ENCODE results near the gene PPIA. TPM values are rescaled to one million over a fixed set of nuclear protein-coding genes. Genes with fewer than 3 reads are reported as not detected.

PPIA gene
- total RNA-seq, 1 donor from 2014 or later, result 1,411 TPM

DNA sequence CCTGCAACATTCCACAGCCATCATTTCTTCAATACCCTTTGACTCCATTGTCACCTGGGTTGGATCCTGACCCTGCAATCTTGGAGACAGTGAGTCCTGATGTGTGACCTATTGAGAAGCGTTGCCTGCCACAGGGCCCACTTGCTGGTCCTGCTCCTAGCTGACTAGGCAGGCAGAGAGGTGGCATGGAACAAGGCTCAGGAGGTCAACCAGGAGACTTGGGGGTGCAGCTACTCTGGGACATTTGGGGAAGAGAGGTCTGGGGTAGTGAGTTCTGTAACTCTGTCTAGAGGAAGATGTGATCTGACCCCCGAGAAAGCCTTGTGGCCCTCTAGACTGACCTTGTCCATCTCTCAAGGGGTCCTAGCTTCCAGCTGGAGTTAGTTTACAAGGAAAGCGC, 46.1 kb upstream of the PPIA start:
- Mint-ChIP-seq H3K4me3 (peak overlapping the region; percentile 91), H3K4me1 (peaks cover 64% of the 10 kb centered on the region), H3K9me3 (no peaks in the 10 kb centered on the region), H3K27me3 (no peaks in the 10 kb centered on the region), H3K27ac (peak overlapping the region; percentile 95), H3K36me3 (ENCODE audit: low read depth) (peaks cover 35% of the 10 kb centered on the region)
- no peak for ATAC-seq (ENCODE audit: low read depth)
- CTCF ChIA-PET, result interaction anchor here (1.0 to 3.0 kb wide), 7 partner anchors 15 to 162 kb away, joined by 3 to 13 read pairs (median 4); no protein-coding TSS in a partner anchor
- DNase-seq, result no peak
- POLR2A ChIA-PET, result interaction anchor here (0.7 to 5.7 kb wide), 27 partner anchors 9 to 386 kb away, joined by 3 to 138 read pairs (median 6); partner anchors contain the start of genes DDX56, H2AZ2, OGDH and PPIA
- intact Hi-C loops (cut with micrococcal nuclease), result loop anchor here (5.0 kb wide), 1 partner anchor 63 kb away; no protein-coding TSS in a partner anchor
- TF ChIP-seq, protein P1, sequence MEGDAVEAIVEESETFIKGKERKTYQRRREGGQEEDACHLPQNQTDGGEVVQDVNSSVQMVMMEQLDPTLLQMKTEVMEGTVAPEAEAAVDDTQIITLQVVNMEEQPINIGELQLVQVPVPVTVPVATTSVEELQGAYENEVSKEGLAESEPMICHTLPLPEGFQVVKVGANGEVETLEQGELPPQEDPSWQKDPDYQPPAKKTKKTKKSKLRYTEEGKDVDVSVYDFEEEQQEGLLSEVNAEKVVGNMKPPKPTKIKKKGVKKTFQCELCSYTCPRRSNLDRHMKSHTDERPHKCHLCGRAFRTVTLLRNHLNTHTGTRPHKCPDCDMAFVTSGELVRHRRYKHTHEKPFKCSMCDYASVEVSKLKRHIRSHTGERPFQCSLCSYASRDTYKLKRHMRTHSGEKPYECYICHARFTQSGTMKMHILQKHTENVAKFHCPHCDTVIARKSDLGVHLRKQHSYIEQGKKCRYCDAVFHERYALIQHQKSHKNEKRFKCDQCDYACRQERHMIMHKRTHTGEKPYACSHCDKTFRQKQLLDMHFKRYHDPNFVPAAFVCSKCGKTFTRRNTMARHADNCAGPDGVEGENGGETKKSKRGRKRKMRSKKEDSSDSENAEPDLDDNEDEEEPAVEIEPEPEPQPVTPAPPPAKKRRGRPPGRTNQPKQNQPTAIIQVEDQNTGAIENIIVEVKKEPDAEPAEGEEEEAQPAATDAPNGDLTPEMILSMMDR (IDR thresholded peaks at IDR 0.05), result no peak

DNA sequence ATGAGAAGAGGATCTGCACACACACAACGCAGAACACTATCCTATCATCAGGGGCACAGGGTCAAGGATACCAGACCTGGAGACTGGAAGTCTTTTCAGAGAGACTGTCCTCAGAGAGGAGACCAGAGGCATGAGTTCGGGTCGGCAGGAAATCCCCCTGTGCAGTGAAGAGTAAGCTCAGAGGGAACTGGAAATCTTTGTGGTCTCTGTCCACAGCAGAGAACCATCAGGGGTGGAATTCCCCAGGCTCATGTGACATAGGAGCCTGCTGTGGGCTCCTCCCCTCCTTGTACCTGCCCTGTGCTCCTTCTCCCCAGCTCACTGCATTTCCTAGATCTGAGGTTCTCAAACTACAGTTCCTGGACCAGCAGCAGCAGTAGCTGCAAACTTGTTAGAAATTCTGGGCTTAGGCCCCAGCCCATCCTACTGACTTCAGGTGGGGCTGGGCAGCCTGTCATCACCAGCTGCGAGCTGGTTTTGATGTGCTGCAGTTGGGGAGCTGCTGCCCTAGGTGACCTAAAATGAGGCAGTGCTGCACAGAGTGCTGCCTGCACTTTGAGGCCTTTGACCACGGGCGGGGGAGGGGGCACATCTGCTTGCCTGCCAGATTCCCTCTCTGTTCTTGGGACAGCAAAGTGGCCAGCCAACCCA, 45.4 kb upstream of the PPIA start:
- H3K36me3 Mint-ChIP-seq (ENCODE audit: low read depth), result peaks cover 36% of the 10 kb centered on the region
- H3K4me3 Mint-ChIP-seq, result peak overlapping the region; percentile 91
- TF ChIP-seq, protein P1 (IDR thresholded peaks at IDR 0.05), result no peak
- DNase-seq, result peak; percentile 64
- ChIA-PET CTCF (interaction anchor here (1.0 to 3.0 kb wide), 7 partner anchors 15 to 163 kb away, joined by 3 to 13 read pairs (median 4); no protein-coding TSS in a partner anchor), POLR2A (interaction anchor here (0.7 to 5.7 kb wide), 30 partner anchors 8 to 385 kb away, joined by 3 to 138 read pairs (median 5); partner anchors contain the start of genes DDX56, H2AZ2, OGDH and PPIA)
- ATAC-seq (ENCODE audit: low read depth), result peak; percentile 62
- intact Hi-C loops (cut with micrococcal nuclease), result loop anchor here (1.0 to 5.0 kb wide), 9 partner anchors 16 to 228 kb away; partner anchors contain the start of genes H2AZ2, MYO1G, PPIA and PURB
- H3K27me3 Mint-ChIP-seq, result no peaks in the 10 kb centered on the region
- H3K9me3 Mint-ChIP-seq, result no peaks in the 10 kb centered on the region
- peak overlapping the region; percentile 95 for H3K27ac Mint-ChIP-seq
- peaks cover 69% of the 10 kb centered on the region for H3K4me1 Mint-ChIP-seq

DNA sequence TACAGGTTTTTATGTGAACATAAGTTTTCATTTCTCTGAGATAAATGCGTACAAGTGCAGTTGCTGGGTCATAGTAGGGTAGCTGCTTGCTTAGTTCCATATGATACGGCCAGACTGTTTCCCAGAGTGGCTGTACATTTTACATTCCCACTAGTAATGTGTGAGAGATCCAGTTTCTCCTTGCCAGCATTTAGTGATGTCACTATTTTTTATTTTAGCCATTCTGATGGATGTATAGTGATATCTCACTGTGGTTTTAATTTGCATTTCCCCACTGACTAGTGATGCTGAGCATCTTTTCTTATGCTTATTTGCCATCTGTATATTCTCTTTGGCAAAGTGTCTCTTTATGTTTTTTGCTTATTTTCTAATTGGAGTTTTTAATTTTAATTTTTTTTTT, 43.7 kb upstream of the PPIA start:
- Mint-ChIP-seq H3K4me1 (peaks cover 69% of the 10 kb centered on the region), H3K27ac (peak overlapping the region; percentile 95), H3K27me3 (no peaks in the 10 kb centered on the region), H3K9me3 (no peaks in the 10 kb centered on the region), H3K4me3 (peak overlapping the region; percentile 91), H3K36me3 (ENCODE audit: low read depth) (peaks cover 47% of the 10 kb centered on the region)
- ChIA-PET POLR2A (interaction anchor here (0.7 to 5.7 kb wide), 6 partner anchors 15 to 179 kb away, joined by 3 to 138 read pairs (median 34); partner anchors contain the start of genes DDX56, OGDH and PURB), CTCF (interaction anchor here (0.7 to 2.0 kb wide), 2 partner anchors 15 to 187 kb away, joined by 3 to 4 read pairs; no protein-coding TSS in a partner anchor)
- TF ChIP-seq, protein P1 (IDR thresholded peaks at IDR 0.05), result no peak
- intact Hi-C loops (cut with micrococcal nuclease), result loop anchor here (5.0 kb wide), 1 partner anchor 66 kb away; no protein-coding TSS in a partner anchor
- ATAC-seq (ENCODE audit: low read depth), result no peak
- no peak for DNase-seq

DNA sequence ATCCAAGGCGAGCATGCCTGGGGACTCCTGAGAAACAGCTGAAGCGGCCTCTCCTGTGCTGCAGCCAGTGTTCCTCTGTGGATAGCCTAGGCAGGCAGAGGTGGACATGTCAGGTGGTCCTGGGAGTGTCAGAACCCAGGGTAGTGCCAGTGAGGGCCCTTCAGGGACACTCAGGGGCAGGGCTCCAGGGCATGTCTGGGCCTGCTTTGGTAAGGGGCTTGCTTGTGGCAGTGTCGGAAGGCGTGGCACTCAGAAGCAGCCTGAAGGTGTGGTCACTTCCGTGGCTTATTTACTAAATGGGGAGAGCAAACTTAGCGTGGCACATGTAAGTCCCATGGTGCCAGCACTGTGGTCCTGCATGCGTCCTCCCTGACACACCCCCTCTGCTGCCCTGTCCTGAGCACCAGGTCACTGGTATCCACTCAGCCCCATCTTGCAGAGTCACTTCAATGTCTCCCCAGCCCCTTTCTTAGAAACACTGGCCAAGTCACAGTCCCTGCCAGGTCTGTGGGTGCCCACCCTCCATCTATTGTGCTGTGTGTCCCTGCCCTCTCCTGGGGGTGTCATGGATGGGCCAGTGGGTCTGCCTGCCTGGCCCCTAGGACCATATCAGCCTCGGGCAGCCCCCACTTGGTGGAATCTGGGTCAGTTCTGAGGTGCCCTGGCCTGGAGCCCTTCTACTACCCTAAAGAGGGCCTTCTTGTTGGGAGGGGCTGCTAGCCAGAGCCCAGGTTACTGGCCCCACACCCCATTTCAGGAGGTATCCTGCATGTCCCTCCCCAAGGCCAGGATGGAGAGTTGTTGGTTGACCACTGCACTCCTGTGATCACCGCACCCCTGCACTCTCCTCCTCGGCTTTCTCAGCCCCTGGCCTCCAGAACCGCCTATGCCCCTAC, 41.4 kb upstream of the PPIA start:
- Mint-ChIP-seq H3K27ac (peak overlapping the region; percentile 66), H3K4me1 (peaks cover 61% of the 10 kb centered on the region)

More for the DNA sequence above, 41.4 kb upstream of the PPIA start:
- ATAC-seq (ENCODE audit: low read depth), result no peak
- Mint-ChIP-seq H3K9me3 (no peaks in the 10 kb centered on the region), H3K4me3 (no peak overlapping the region), H3K36me3 (ENCODE audit: low read depth) (peaks cover 52% of the 10 kb centered on the region), H3K27me3 (no peaks in the 10 kb centered on the region)
- POLR2A ChIA-PET, result interaction anchor here (1.6 kb wide), 1 partner anchor 42 kb away, joined by 4 read pairs; the partner anchor contains the start of gene PPIA
- TF ChIP-seq, protein P1 (IDR thresholded peaks at IDR 0.05), result no peak
- CTCF ChIA-PET, result no interaction called here
- no peak for DNase-seq
- intact Hi-C loops (cut with micrococcal nuclease), result loop anchor here (5.0 kb wide), 1 partner anchor 68 kb away; no protein-coding TSS in a partner anchor

Measured in activated B cell treated with CpG ODN at 0.5 μM for 24 hours (primary cell).